Renal cortex interstitium (tissue), 11 donors: ENCODE results near the gene MUC2. TPM values are rescaled to one million over a fixed set of nuclear protein-coding genes. Genes with fewer than 3 reads are reported as not detected.

Experiments
- DNase-seq, 11 donors: peaks; one replicate each; pipeline ENCODE4 v3.0.0-alpha.2; 2013; ENCODE audit warnings: low read depth in 9 of 11, low spot score in 4 of 11; ENCODE audit errors: extremely low read depth in 1 of 11
- polyA plus RNA-seq, 3 donors: library from polyadenylated mRNA; unstranded; fragments of 120-200 nt; gene quantifications; one replicate each; pipeline ENCODE4 v1.2.1, GENCODE V29; 2013; ENCODE audit not compliant: insufficient read length in 3 of 3

The MUC2 gene
- polyA plus RNA-seq, 3 donors: 0.03 to 0.45 (median 0.03) TPM

DNA sequence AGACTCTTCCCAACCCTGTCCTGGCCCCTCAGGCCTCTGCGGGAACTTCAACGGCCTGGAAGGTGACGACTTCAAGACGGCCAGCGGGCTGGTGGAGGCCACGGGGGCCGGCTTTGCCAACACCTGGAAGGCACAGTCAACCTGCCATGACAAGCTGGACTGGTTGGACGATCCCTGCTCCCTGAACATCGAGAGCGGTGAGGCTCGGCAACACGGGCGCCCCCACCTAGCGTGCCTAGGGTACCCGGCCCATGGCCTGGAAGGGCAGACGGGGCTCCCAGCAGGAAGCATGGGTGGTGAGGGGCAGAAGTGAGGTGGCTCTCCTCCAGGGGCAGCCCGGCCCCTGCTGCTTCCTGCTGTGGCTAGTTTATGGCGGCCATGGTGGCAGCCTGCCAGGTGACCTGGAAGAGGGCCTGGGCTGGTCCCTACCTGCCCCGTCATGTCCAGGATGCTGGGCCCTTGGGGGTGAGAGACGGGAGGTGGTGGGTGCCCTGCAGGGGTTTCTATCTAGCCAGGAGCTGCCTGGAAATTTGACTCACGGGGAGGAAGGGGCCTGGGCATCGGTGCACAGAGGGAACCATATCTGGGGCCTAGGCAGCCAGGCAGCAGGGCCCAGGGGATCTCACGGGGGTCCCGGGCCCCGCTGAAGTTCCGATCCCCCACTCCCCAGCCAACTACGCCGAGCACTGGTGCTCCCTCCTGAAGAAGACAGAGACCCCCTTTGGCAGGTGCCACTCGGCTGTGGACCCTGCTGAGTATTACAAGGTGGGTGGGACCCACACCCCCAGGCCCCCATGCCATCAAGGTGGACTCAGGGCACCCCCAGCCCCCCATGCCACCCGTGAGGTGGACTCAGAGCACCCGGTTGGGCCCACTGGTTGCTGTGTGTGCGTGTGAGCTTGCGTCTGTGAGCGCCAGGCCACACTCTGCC lies 9.2 kb downstream of the MUC2 start:
- DNase-seq: no peak

DNA sequence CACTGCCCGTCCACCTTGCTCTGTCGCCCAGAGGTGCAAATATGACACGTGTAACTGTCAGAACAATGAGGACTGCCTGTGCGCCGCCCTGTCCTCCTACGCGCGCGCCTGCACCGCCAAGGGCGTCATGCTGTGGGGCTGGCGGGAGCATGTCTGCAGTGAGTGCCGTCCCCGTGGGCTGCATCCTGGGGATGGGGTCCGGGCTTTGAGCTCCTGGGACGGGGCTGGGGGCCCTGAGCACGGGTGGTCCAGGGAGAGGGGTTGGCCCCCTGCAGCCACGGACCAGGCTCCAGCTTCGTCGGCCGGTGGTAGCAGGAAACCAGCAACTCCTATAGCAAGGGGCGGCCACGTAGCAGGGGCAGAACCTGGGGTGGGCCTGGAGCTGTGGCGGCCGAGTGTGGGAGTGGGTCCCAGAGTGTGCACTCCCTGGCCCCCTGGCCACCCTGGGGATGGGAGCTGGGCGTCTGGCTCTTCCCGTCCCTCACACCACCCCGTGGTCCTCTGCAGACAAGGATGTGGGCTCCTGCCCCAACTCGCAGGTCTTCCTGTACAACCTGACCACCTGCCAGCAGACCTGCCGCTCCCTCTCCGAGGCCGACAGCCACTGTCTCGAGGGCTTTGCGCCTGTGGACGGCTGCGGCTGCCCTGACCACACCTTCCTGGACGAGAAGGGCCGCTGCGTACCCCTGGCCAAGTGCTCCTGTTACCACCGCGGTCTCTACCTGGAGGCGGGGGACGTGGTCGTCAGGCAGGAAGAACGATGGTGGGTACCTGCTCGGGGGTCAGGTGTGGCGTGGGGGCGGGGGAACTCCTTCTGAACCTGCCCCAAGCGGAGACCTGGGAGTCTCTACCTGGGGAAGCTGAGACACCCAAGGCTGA lies 10.1 kb downstream of the MUC2 start:
- no peak for DNase-seq

DNA sequence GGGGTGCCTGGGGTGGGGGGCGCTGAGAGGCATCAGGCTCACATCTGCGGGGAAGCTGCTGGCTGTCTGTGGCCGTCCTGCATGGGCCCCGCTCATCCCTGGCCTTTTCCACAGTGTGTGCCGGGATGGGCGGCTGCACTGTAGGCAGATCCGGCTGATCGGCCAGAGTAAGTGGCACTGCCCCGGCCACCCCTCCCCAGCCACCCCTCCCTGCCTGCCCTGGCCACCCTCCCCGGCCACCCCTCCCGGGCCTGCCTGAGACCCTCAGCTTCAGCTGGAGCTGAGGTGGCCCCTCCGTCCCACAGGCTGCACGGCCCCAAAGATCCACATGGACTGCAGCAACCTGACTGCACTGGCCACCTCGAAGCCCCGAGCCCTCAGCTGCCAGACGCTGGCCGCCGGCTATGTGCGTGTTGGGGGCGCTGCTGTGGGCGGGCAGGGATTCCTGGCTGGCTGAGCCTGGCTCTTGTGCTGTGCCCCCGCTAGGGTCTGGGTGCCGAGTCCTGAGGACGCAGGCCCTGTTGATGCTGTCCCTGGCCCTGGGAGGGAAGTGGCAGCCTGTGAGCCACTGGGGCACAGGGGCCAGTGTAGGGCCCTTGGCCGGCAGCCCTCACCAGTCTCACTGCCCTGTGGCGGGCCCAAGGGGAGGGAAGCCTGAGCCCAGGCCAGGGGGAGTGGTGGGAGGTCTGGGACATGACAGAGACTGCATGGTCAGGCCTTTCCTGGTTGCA lies 10.9 kb downstream of the MUC2 start:
- DNase-seq: no peak

DNA sequence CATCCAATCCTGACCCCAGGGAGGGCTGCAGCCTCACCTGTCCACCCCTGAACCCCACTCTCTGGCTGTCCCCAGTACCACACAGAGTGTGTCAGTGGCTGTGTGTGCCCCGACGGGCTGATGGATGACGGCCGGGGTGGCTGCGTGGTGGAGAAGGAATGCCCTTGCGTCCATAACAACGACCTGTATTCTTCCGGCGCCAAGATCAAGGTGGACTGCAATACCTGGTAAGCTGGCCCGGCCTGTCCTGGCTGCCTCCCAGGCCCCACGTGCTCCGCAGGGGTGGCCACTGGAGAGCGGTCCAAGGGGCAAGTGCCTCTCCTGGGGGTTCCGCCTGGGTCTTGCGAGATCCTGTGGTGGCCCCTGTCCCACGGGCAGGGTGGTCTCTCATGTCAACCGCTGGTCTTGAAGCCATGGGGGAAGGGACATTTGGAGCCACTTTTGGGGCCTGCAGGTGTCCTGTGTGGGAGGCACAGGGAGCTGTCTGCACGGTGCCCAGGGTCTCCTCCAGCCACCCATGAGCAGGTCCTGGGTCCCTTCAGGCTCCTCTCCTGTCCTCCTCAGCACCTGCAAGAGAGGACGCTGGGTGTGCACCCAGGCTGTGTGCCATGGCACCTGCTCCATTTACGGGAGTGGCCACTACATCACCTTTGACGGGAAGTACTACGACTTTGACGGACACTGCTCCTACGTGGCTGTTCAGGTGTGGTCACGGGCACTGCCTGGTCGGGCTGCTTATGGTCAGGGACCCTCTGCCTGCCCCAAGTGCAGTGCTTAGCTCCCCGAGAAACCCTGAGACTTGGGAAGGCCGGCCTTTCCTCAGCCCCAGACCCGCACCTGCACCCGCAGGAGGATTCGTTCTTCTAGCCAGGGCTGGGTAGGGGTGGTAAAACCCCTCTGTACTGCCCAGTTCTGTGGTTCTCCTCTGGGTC lies 11.8 kb downstream of the MUC2 start:
- no peak for DNase-seq

DNA sequence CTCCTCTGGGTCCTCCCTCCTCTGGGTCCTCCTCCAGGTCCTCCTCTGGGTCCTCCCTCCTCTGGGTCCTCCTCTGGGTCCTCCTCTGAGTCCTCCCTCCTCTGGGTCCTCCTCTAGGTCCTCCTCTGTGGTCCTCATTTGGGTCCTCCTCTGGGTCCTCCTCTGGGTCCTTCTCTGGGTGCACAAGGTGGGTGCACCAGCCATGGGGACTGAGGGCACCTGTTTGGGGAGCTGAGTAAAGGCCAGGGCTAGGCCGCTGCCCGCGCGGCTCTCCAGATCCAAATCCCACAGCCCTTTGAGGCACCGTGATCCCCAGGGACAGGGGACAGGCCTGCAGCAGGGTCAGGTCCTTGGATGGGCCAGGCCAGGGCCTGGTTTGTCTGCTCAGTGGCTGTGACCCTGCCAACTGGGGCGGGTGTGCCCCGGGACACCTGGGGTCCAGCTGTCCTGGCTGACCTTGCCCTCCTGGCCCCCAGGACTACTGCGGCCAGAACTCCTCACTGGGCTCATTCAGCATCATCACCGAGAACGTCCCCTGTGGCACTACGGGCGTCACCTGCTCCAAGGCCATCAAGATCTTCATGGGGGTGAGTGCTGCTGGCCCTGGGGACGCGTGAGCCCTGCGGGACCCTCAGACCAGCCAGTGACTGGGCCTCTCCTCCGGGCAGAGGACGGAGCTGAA lies 12.7 kb downstream of the MUC2 start:
- DNase-seq: no peak

DNA sequence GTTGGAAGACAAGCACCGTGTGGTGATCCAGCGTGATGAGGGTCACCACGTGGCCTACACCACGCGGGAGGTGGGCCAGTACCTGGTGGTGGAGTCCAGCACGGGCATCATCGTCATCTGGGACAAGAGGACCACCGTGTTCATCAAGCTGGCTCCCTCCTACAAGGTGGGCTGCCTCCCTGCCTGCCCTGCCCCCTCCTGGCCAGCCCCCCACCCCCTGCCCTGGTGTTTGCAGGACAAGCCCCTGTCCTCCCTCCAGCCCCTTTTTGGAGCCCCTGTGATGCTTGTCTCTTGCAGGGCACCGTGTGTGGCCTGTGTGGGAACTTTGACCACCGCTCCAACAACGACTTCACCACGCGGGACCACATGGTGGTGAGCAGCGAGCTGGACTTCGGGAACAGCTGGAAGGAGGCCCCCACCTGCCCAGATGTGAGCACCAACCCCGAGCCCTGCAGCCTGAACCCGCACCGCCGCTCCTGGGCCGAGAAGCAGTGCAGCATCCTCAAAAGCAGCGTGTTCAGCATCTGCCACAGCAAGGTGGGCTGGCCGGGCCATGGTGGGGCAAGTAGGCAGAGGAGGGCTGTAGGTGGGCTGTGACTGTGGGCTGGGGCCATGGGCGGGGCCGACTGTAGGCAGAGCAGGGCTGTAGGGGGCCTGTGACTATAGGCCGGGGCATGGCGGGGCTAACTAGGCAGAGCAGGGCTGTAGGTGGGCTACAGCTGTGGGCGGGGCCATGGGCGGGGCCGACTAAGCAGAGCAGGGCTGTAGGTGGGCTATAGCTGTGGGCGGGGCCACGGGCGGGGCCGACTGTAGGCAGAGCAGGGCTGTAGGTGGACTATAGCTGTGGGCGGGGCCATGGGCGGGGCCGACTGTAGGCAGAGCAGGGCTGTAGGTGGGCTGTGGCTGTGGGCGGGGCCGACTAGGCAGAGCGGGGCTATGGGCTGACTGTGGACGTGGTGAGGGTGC lies 13.6 kb downstream of the MUC2 start:
- DNase-seq: no peak

DNA sequence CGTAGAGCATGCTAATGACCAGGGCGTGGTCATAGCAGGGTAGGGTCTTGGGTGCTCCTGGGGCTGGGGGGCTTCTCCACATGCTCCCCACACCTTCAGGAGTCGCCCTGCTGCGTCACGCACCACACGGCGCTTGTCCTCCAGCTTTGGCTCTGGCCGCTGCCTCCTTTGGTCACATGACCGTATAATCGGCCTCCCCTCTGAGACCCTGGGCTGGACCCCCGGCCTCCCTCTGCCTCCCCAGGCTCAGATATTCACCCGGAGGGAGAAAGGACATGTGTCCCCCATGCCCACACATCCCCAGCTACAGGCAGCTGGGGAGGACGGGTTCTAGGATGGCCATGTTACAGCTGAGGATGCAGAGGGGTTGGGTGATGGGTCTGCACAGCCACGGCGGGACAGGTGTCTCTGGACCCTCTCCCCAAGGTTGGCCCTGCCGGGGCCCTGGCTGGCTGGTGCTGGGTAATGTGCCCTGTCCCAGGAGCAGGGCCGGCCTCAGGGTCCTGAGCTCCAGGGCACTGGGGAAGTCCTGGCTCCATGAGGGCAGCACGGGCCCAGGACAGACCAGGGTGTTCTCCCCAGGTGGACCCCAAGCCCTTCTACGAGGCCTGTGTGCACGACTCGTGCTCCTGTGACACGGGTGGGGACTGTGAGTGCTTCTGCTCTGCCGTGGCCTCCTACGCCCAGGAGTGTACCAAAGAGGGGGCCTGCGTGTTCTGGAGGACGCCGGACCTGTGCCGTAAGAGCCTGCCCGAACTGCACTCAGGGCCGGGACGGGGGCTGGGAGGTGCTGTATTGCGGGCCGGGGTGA lies 14.5 kb downstream of the MUC2 start:
- DNase-seq: no peak

DNA sequence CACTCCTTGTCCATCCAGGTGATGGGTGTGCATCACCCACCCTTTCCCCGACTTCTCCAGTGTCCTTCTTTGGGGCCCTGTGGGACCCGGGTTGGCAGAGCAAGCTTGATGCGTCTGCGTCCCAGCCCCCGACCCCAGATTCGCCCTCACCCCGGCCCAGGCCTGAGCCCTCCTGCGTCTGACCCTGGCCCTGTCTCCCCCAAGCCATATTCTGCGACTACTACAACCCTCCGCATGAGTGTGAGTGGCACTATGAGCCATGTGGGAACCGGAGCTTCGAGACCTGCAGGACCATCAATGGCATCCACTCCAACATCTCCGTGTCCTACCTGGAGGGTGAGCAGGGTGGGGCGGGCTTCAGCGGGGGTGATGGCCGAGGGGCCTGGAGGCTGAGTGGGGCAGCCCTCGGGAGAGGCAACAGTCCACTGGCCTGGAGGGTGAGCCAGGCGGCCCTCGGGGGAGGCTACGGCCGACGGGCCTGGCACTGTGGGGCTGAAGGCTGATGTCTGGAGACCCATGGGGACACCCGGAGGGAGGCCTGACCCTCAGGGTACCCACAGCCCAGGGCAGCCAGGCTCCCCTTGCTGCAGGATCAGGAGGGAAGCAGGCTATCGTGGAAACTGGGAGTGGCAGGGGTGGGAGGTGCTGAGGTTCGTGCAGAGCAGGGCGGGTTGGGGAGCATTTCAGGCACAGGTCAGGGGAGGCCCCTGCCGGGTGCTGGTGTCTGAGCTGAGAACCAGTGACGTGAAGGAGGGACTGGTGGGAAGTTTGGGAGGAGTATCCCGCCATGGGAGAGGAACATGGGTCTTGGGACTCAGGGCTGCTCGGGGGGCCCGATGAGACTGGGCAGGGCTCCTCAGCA lies 15.3 kb downstream of the MUC2 start:
- DNase-seq: no peak

DNA sequence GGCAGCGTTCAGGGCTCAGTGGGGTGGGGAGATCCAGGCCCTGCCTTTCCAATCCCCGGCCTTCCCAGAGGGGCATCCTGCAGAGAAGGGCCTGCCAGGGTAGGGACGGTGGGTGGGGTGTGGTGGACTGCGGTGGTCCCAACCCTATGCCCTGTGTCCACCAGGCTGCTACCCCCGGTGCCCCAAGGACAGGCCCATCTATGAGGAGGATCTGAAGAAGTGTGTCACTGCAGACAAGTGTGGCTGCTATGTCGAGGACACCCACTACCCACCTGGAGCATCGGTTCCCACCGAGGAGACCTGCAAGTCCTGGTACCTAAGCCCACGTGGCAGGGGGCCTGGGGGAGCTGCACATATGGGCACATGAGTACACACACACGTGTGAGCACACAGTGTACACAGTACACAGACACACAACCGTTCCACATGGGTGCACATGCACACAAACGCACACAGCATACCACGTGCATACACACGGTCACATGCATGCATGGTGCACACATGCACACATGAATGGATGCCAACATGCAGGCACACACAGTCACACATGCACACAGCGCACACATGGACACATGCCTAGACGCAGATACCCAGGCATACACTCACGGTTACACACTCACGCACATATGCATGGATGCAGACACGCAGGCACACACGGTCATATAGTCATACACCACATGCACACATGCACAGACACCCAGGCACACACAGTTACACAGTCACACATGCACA lies 16.1 kb downstream of the MUC2 start:
- DNase-seq: no peak

DNA sequence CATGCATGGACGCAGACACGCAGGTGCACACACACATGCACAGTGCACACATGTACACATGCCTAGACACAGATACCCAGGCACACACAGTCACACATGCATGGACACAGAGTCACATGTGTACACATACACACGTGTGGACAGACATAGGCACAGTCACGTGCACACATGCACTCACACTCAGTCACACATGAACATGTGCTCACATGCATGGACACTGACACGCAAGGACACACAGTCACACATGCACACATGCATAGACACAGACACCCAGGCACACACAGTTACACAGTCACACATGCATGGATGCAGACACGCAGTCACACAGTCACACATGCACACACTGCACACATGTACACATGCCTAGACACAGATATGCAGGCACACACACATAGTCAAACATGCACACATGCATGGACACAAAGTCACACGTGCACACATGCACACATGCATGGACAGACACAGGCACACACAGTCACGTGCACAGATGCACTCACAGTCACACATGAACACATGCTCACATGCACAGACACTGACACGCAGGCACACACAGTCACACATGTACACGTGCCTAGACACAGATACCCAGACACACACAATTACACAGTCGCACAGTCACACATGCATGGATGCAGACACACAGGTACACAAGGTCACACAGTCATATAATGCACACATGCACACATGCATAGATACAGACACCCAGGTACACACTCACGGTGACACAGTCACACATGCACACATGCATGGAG lies 16.8 kb downstream of the MUC2 start:
- no peak for DNase-seq

DNA sequence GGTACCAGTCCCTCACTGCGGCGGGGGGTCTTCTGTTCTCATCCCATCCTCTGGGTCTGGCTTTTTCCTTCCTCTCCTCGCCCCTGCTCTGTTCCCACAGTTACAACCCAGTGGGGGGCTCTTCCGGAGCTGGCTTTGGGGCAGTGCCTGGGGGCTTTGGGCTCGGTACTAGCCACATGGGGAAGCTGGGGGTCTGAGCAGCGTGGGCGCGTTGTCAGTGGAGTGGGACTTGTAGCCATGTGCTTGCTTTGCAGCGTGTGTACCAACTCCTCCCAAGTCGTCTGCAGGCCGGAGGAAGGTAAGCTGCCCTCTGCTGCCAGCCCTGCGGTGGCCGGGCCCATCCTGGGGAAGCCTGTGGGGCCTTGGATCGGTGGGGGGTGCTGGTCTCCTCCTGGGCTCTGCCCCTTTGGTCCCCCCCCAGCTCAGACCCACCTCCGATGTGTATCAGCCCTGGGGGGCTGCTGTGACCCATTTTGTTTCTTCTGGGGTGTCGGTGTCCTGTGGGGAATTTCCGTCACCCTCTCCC lies 17.5 kb downstream of the MUC2 start:
- DNase-seq: no peak

DNA sequence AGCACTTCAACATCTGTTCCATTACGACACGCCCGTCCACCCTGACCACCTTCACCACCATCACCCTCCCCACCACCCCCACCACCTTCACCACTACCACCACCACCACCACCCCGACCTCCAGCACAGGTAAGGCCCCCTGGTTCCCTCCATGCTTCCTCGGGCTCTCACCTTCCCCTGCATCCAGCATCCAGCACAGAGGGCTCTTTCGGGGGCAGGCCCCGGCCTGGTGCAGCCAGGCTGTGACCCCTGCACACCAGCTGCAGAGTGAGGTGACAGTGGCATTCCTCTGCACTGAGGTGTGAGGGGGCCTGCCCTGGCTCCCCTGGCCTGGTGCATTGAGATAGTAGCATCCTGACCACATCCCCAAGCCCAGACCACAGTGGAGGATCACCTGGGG lies 18.2 kb downstream of the MUC2 start:
- DNase-seq: no peak

DNA sequence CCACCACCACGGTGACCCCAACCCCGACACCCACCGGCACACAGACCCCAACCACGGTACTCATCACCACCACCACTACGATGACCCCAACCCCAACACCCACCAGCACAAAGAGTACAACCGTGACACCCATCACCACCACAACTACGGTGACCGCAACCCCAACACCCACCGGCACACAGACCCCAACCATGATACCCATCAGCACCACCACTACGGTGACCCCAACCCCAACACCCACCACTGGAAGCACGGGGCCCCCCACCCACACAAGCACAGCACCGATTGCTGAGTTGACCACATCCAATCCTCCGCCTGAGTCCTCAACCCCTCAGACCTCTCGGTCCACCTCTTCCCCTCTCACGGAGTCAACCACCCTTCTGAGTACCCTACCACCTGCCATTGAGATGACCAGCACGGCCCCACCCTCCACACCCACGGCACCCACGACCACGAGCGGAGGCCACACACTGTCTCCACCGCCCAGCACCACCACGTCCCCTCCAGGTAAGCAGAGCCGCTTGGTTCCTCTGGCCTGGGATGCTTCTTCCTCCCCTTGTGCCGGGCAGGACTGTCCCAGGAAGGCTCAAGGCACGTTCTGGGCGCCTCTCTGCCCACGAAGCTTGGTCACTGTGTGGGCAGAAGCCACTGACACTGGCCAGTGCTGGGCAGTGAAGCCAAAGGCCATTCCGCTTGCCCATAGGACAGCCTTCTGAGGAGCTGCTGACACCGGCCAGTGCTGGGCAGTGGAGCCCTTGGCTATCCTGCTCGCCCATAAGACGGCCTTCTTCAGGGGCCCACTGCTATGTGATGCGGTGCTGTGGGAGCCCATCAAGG lies 25.1 kb downstream of the MUC2 start:
- DNase-seq: no peak
